ENCODE results near the gene OR4M1. TPM values are rescaled to one million over a fixed set of nuclear protein-coding genes. Genes with fewer than 3 reads are reported as not detected.
"Not testable (repeated sequence)": the region's sequence is repeated elsewhere in the genome, so short reads cannot be mapped to it uniquely, and the experiment has no call there.

The OR4M1 gene
- polyA plus RNA-seq, 3 donors: not detected

DNA sequence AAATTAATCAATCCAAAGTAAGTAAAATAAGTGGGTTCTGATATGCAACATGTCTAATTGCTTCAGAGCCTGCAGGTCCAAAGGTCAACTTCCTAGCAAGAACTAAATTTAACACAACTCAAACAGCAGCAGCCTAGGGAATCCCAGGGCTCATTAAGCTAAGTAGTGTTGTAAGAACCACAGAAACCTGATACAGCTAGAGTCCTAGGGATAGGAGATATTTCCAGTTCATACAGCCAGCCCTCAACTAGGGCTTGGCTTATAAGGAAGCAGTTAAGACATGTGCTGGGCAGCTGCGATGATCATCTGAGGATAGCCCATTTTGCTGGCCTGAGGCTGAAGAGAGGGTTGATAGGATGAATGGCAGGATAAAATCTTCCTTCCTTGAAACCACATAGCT lies 30.0 kb upstream of the OR4M1 start, which contains the start of gene OR4Q3:
TSS of gene OR4Q3 (plus strand) at position 316 of the 400 bp plus-strand sequence.
- no peaks in the 10 kb centered on the region for H3K4me1 Mint-ChIP-seq
- no peak within 1 kb of the TSS for H3K27ac Mint-ChIP-seq
- Histone ChIP-seq H3K9me3 (replicated peaks in 1 of 2; ENCODE audit: control insufficient read depth in 1 of 2, insufficient read depth in 1 of 2, low read length in 2 of 2) (peaks cover 0 to 3% of the 10 kb centered on the region in 2 donors), H3K9ac (ENCODE audit: insufficient read depth, low read length, poor library complexity, severe bottlenecking) (no peak within 1 kb of the TSS), H3K4me1 (ENCODE audit: control insufficient read depth in 1 of 2, insufficient read depth in 2 of 2, low read length in 2 of 2) (no peaks in the 10 kb centered on the region), H2AFZ (ENCODE audit: insufficient read depth, low read depth, low read length, poor library complexity, severe bottlenecking) (no peak within 1 kb of the TSS), H4K20me1 (ENCODE audit: insufficient read depth, low read length) (no peaks in the 10 kb centered on the region), H3K27me3 (ENCODE audit: control insufficient read depth in 2 of 2, insufficient read depth in 2 of 2, low read length in 2 of 2) (no peaks in the 10 kb centered on the region), H3K79me2 (ENCODE audit: insufficient read depth, low read length) (no peaks in the 10 kb centered on the region), H3K4me3 (replicated peaks in 1 of 3; ENCODE audit: low read depth in 2 of 3, low read length in 3 of 3) (no peak within 1 kb of the TSS), H3K36me3 (replicated peaks in 1 of 2; ENCODE audit: control insufficient read depth in 1 of 2, insufficient read depth in 2 of 2, low read length in 2 of 2) (no peaks in the 10 kb centered on the region), H3K4me2 (replicated peaks; ENCODE audit: extremely low read depth, low read length, poor library complexity, severe bottlenecking) (no peak within 1 kb of the TSS), H3K27ac (ENCODE audit: low read depth in 1 of 2, low read length in 2 of 2) (no peak within 1 kb of the TSS)
- no peak within 1 kb of the TSS for H3K4me3 Mint-ChIP-seq
- TF ChIP-seq, protein P1, sequence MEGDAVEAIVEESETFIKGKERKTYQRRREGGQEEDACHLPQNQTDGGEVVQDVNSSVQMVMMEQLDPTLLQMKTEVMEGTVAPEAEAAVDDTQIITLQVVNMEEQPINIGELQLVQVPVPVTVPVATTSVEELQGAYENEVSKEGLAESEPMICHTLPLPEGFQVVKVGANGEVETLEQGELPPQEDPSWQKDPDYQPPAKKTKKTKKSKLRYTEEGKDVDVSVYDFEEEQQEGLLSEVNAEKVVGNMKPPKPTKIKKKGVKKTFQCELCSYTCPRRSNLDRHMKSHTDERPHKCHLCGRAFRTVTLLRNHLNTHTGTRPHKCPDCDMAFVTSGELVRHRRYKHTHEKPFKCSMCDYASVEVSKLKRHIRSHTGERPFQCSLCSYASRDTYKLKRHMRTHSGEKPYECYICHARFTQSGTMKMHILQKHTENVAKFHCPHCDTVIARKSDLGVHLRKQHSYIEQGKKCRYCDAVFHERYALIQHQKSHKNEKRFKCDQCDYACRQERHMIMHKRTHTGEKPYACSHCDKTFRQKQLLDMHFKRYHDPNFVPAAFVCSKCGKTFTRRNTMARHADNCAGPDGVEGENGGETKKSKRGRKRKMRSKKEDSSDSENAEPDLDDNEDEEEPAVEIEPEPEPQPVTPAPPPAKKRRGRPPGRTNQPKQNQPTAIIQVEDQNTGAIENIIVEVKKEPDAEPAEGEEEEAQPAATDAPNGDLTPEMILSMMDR (IDR thresholded peaks at IDR 0.05): no peak
- H3K9me3 Mint-ChIP-seq: peaks cover 0 to 9% (median 3%) of the 10 kb centered on the region in 7 donors
- no peak for DNase-seq
- WGBS (ENCODE audit: insufficient coverage): no CpG with 5 or more reads among the region's 1 CpG
- peaks cover 0 to 2% (median 0%) of the 10 kb centered on the region in 3 donors for H3K27me3 Mint-ChIP-seq (ENCODE audit: low read depth in 3 of 3)
- intact Hi-C loops (cut with micrococcal nuclease): no loop called here
- no peaks in the 10 kb centered on the region for H3K36me3 Mint-ChIP-seq

DNA sequence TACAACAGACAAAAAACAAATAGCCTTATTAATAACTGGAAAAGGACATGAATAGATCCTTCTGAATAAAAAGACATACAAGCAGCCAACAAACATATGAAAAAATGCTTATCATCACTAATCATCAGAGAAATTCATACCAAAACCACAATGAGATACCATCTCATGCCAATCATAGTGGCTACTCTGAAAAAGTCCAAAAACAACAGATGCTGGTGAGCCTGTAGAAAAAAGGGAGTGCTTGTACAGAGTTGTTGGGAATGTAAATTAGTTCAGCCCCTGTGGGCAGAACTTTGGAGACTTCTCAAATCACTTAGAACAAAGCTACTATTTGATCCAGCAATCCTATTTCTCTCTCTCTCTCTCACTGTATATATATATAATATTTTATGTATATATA lies 21.0 kb upstream of the OR4M1 start:
- H3K27ac ChIP-seq (ENCODE audit: low read depth in 1 of 2, low read length in 2 of 2); H3K27me3 Mint-ChIP-seq (ENCODE audit: low read depth in 3 of 3); H3K4me1 Mint-ChIP-seq; H3K4me1 ChIP-seq (ENCODE audit: control insufficient read depth in 1 of 2, insufficient read depth in 2 of 2, low read length in 2 of 2); DNase-seq; H3K9me3 ChIP-seq (replicated peaks in 1 of 2; ENCODE audit: control insufficient read depth in 1 of 2, insufficient read depth in 1 of 2, low read length in 2 of 2); H3K4me3 Mint-ChIP-seq; H3K36me3 ChIP-seq (replicated peaks in 1 of 2; ENCODE audit: control insufficient read depth in 1 of 2, insufficient read depth in 2 of 2, low read length in 2 of 2); H3K9ac ChIP-seq (ENCODE audit: insufficient read depth, low read length, poor library complexity, severe bottlenecking); H3K4me2 ChIP-seq (replicated peaks; ENCODE audit: extremely low read depth, low read length, poor library complexity, severe bottlenecking); H3K79me2 ChIP-seq (ENCODE audit: insufficient read depth, low read length); H3K4me3 ChIP-seq (replicated peaks in 1 of 3; ENCODE audit: low read depth in 2 of 3, low read length in 3 of 3); H3K9me3 Mint-ChIP-seq; H3K36me3 Mint-ChIP-seq; H2AFZ ChIP-seq (ENCODE audit: insufficient read depth, low read depth, low read length, poor library complexity, severe bottlenecking); H3K27me3 ChIP-seq (ENCODE audit: control insufficient read depth in 2 of 2, insufficient read depth in 2 of 2, low read length in 2 of 2); H4K20me1 ChIP-seq (ENCODE audit: insufficient read depth, low read length); intact Hi-C loops (cut with micrococcal nuclease); H3K27ac Mint-ChIP-seq: not testable (repeated sequence)
